IMR-90 (cell line): ENCODE measurements around the gene RMND5B. TPM values are rescaled to one million over a fixed set of nuclear protein-coding genes. Genes with fewer than 3 reads are reported as not detected.

ENCODE experiments used
- ATAC-seq: fragments of 200-7000 bp; cut with Tn5 transposase; 2 replicates; pipeline ENCODE4 v1.9.1; 2020; ENCODE audit warnings: low read depth, mild to moderate bottlenecking, moderate library complexity
- BruUV-seq: library from RNA; stranded (reverse); fragments of 400-500 nt; replicated peaks from 2 replicates; lab custom pipeline; 2021; lab: Mats Ljungman, UMichigan
- CTCF ChIA-PET: fragments of 300-600 bp; formaldehyde crosslinking; extraction: SDS; loops from one replicate; lab custom pipeline; 2021; ENCODE audit warnings: antibody characterized with exemption; lab: Yijun Ruan, JAX
- POLR2A ChIA-PET: fragments of 300-600 bp; sonication (Branson Sonifier 250); formaldehyde crosslinking; loops from one replicate; lab custom pipeline; 2022; ENCODE audit warnings: antibody characterized with exemption; ENCODE audit not compliant: unreplicated experiment; lab: Charles Lee
- DNase-seq: peaks from one replicate; pipeline ENCODE4 v3.0.0; 2013
- H2AFZ ChIP-seq: replicated peaks from 2 replicates; pipeline ENCODE3; 2013; ENCODE audit warnings: low read length, mild to moderate bottlenecking; ENCODE audit not compliant: poor library complexity
- H2AK5ac ChIP-seq: 2 replicates; pipeline ENCODE4 v1.6.1; 2013; ENCODE audit warnings: low read depth, low read length, inconsistent platforms
- H2AK9ac ChIP-seq: replicated peaks from 2 replicates; pipeline ENCODE3; 2013; ENCODE audit warnings: mild to moderate bottlenecking, low read depth, low read length, moderate library complexity; ENCODE audit not compliant: poor library complexity
- H2BK120ac ChIP-seq: 2 replicates; pipeline ENCODE4 v1.6.1; 2013; ENCODE audit warnings: low read depth, low read length, inconsistent platforms
- H2BK15ac ChIP-seq: 3 replicates; pipeline ENCODE4 v1.6.1; 2013; ENCODE audit warnings: low read depth, low read length, inconsistent platforms
- H2BK20ac ChIP-seq: 2 replicates; pipeline ENCODE4 v1.6.1; 2013; ENCODE audit warnings: low read depth, mild to moderate bottlenecking, inconsistent platforms, low read length, moderate library complexity
- H2BK5ac ChIP-seq: 2 replicates; pipeline ENCODE4 v1.6.1; 2013; ENCODE audit warnings: mild to moderate bottlenecking, low read depth, low read length, inconsistent platforms; ENCODE audit not compliant: poor library complexity, severe bottlenecking
- H3K14ac ChIP-seq: replicated peaks from 2 replicates; pipeline ENCODE4 v1.6.1; 2013; ENCODE audit warnings: low read depth, low read length, inconsistent platforms
- H3K18ac ChIP-seq: 2 replicates; pipeline ENCODE4 v1.6.1; 2013; ENCODE audit warnings: low read depth, low read length, control low read depth
- H3K23ac ChIP-seq: 2 replicates; pipeline ENCODE4 v1.6.1; 2013; ENCODE audit warnings: low read depth, low read length, inconsistent platforms
- H3K27ac ChIP-seq: 2 replicates; pipeline ENCODE4 v1.5.1; 2013; ENCODE audit warnings: mild to moderate bottlenecking, control low read depth, low read length; ENCODE audit not compliant: insufficient read depth
- H3K27me3 ChIP-seq: 2 replicates; pipeline ENCODE4 v1.6.1; 2013; ENCODE audit warnings: low read length; ENCODE audit not compliant: control insufficient read depth, insufficient read depth
- H3K36me3 ChIP-seq: 2 replicates; pipeline ENCODE4 v1.6.1; 2013; ENCODE audit warnings: low read length, mixed read lengths; ENCODE audit not compliant: control insufficient read depth, insufficient read depth
- H3K4ac ChIP-seq: 2 replicates; pipeline ENCODE4 v1.6.1; 2013; ENCODE audit warnings: low read depth, low read length, inconsistent platforms
- H3K4me1 ChIP-seq: 2 replicates; pipeline ENCODE4 v1.6.1; 2013; ENCODE audit warnings: low read length, mixed read lengths; ENCODE audit not compliant: control insufficient read depth, insufficient read depth
- H3K4me2 ChIP-seq: 2 replicates; pipeline ENCODE4 v1.6.1; 2013; ENCODE audit warnings: low read depth, mild to moderate bottlenecking, control low read depth, low read length, moderate library complexity
- H3K4me3 ChIP-seq: 2 replicates; pipeline ENCODE4 v1.5.1; 2013; ENCODE audit warnings: low read depth, mild to moderate bottlenecking, control low read depth, low read length, moderate library complexity; ENCODE audit not compliant: insufficient read depth
- H3K56ac ChIP-seq: 2 replicates; pipeline ENCODE4 v1.6.1; 2013; ENCODE audit warnings: low read length, inconsistent platforms; ENCODE audit not compliant: insufficient read depth; ENCODE audit errors: extremely low read depth
- H3K79me1 ChIP-seq, 2 experiments: 2 replicates each; pipeline ENCODE4 v1.6.1; 2013; ENCODE audit warnings: low read length in 2 of 2, inconsistent platforms in 1 of 2, low read depth in 1 of 2
- H3K9ac ChIP-seq: 2 replicates; pipeline ENCODE4 v1.6.1; 2013; ENCODE audit warnings: low read depth, low read length, control low read depth
- H3K9me1 ChIP-seq: 2 replicates; pipeline ENCODE4 v1.6.1; 2013; ENCODE audit warnings: low read length, inconsistent platforms; ENCODE audit not compliant: insufficient read depth
- H3K9me3 ChIP-seq: 2 replicates; pipeline ENCODE4 v1.6.1; 2013; ENCODE audit warnings: low read length; ENCODE audit not compliant: control insufficient read depth, insufficient read depth
- H4K20me1 ChIP-seq: 2 replicates; pipeline ENCODE4 v1.6.1; 2013; ENCODE audit warnings: low read length, inconsistent platforms; ENCODE audit not compliant: insufficient read depth
- H4K5ac ChIP-seq: 2 replicates; pipeline ENCODE4 v1.6.1; 2013; ENCODE audit warnings: mild to moderate bottlenecking, low read depth, low read length, control low read depth
- H4K8ac ChIP-seq, 2 experiments: 2 replicates each; pipeline ENCODE4 v1.6.1; 2013; ENCODE audit warnings: low read depth in 2 of 2, low read length in 2 of 2, control low read depth in 1 of 2, inconsistent platforms in 1 of 2
- H4K91ac ChIP-seq: 2 replicates; pipeline ENCODE4 v1.6.1; 2013; ENCODE audit warnings: low read depth, low read length, inconsistent platforms; ENCODE audit not compliant: insufficient read depth
- CEBPB ChIP-seq: IDR thresholded peaks from 2 replicates; pipeline ENCODE4 v1.6.1; 2012; ENCODE audit warnings: low read depth, low read length, improper control_type of control experiment
- CHD1 ChIP-seq: IDR thresholded peaks from 2 replicates; pipeline ENCODE4 v1.6.1; 2012; ENCODE audit warnings: low read depth, low read length, improper control_type of control experiment
- MAZ ChIP-seq: IDR thresholded peaks from 2 replicates; pipeline ENCODE4 v1.6.1; 2012; ENCODE audit warnings: low read depth, mild to moderate bottlenecking, low read length, improper control_type of control experiment, moderate library complexity, borderline replicate concordance
- POLR2A ChIP-seq: IDR thresholded peaks from 2 replicates; pipeline ENCODE4 v1.6.1; 2012; ENCODE audit warnings: mild to moderate bottlenecking, low read depth, low read length
- RAD21 ChIP-seq: IDR thresholded peaks from 2 replicates; pipeline ENCODE4 v1.6.1; 2012; ENCODE audit warnings: low read length, improper control_type of control experiment
- RCOR1 ChIP-seq: IDR thresholded peaks from 2 replicates; pipeline ENCODE4 v1.6.1; 2012; ENCODE audit warnings: mild to moderate bottlenecking, low read length, improper control_type of control experiment; ENCODE audit not compliant: insufficient replicate concordance
- WGBS, 2 experiments: methylation state at CpG; one replicate each; pipeline versions ENCODE4 v1.1.5 to v1.1.7; 2013; ENCODE audit warnings: missing lambda C conversion rate in 2 of 2; ENCODE audit not compliant: insufficient read length in 1 of 2; ENCODE audit errors: extremely low coverage in 2 of 2; 5-methylcytosine and 5-hydroxymethylcytosine counted together
- dilution Hi-C: fragments of 300-500 bp; cut with HindIII; formaldehyde crosslinking; loops from one replicate; pipeline ENCODE4 v1.14.3; 2018; ENCODE audit warnings: low sequenced_read_pairs; ENCODE audit not compliant: unreplicated experiment
- in situ Hi-C: fragments of 300-500 bp; cut with MboI; formaldehyde crosslinking; loops from 3 replicates; pipeline ENCODE4 v1.14.3; 2019; ENCODE audit warnings: low sequenced_read_pairs, inconsistent platforms, mixed read lengths
- intact Hi-C: fragments of 100-400 bp; cut with micrococcal nuclease; formaldehyde crosslinking; loops from 2 replicates; pipeline ENCODE4 v1.10.0; 2022
- polyA plus RNA-seq, 3 experiments: library from polyadenylated mRNA; depleted of rRNA; stranded (reverse); fragments of >200 nt; gene quantifications; 2 replicates each; pipeline ENCODE4 v1.2.3, GENCODE V29; 2012; ENCODE audit warnings: low replicate concordance in 1 of 3
- total RNA-seq: library from RNA; depleted of rRNA; stranded (reverse); fragments of >200 nt; gene quantifications from 2 replicates; pipeline ENCODE4 v1.2.3, GENCODE V29; 2012
- TF ChIP-seq, protein P1 (sequence below): conservative IDR thresholded peaks from 2 replicates; pipeline ENCODE4 v1.5.1; 2012; ENCODE audit warnings: mild to moderate bottlenecking, low read depth, low read length, improper control_type of control experiment

The RMND5B gene
- total and polyA plus RNA-seq, 2 of the 4 experiments (the other 2 are of a cell fraction): 14.0 to 19.5 TPM

- H3K4ac ChIP-seq: peak overlapping the region; percentile 49; the same call in 1 of the 2 replicates
- H3K23ac ChIP-seq: peak overlapping the region; percentile 48; the same call in 1 of the 2 replicates
- intact Hi-C loops: no loop called here
Measured at GRCh38 chr5:178152491-178153444, 22.0 kb downstream of the RMND5B start.

More at GRCh38 chr5:178152491-178153444, 22.0 kb downstream of the RMND5B start:
- Histone ChIP-seq H3K18ac (no peak overlapping the region), H3K27me3 (no peaks in the 10 kb centered on the region), H2BK20ac (no peak overlapping the region), H2AFZ (peak overlapping the region; percentile 26), H2AK5ac (peak overlapping the region; percentile 43; the same call in 1 of the 2 replicates), H3K4me2 (peak overlapping the region; percentile 91), H3K4me3 (peak overlapping the region; percentile 66), H2BK15ac (no peak overlapping the region), H4K20me1 (no peaks in the 10 kb centered on the region; the same call in 1 of the 2 replicates), H4K5ac (peak overlapping the region; percentile 19; the same call in 1 of the 2 replicates), H2AK9ac (peak overlapping the region; percentile 93), H3K27ac (no peak overlapping the region; the same call in 1 of the 2 replicates), H3K9ac (peak overlapping the region; percentile 65), H3K9me3 (no peaks in the 10 kb centered on the region), H3K36me3 (peaks cover 27% of the 10 kb centered on the region), H4K91ac (no peak overlapping the region), H2BK120ac (no peak overlapping the region), H3K9me1 (peaks cover 7% of the 10 kb centered on the region; the same call in 1 of the 2 replicates), H3K4me1 (peaks cover 7% of the 10 kb centered on the region), H3K79me1 (peaks cover 17 to 28% of the 10 kb centered on the region in 2 experiments), H3K56ac (peak overlapping the region; percentile 79), H2BK5ac (no peak overlapping the region), H3K14ac (0 out of 2 replicates have a peak overlapping the region, but pooled peaks have one; percentile 38), H4K8ac (peak overlapping the region; percentile 80 to 89; a peak in 3 of 4 replicates)
- BruUV-seq: no TSS peak
- DNase-seq (peak; percentile 12), ATAC-seq (no peak)
- dilution Hi-C loops: no loop called here
- ChIA-PET CTCF (interaction anchor here (1.1 to 1.2 kb wide), 2 partner anchors 75 to 546 kb away, joined by 3 read pairs; no protein-coding TSS in a partner anchor), POLR2A (no interaction called here)
- 35% methylated on average over 8 of the region's 31 CpGs; no CpG with 5 or more reads in 1 of the 2 experiments for WGBS, 2 experiments
- in situ Hi-C loops: loop anchor here (10.0 to 25.0 kb wide), 2 partner anchors 215 to 548 kb away; partner anchors contain the start of gene B4GALT7
- TF ChIP-seq POLR2A: no peak
- no peak for TF ChIP-seq MAZ
- no peak for TF ChIP-seq CHD1
- TF ChIP-seq RAD21: no peak
- no peak for TF ChIP-seq RCOR1
- TF ChIP-seq, protein P1, sequence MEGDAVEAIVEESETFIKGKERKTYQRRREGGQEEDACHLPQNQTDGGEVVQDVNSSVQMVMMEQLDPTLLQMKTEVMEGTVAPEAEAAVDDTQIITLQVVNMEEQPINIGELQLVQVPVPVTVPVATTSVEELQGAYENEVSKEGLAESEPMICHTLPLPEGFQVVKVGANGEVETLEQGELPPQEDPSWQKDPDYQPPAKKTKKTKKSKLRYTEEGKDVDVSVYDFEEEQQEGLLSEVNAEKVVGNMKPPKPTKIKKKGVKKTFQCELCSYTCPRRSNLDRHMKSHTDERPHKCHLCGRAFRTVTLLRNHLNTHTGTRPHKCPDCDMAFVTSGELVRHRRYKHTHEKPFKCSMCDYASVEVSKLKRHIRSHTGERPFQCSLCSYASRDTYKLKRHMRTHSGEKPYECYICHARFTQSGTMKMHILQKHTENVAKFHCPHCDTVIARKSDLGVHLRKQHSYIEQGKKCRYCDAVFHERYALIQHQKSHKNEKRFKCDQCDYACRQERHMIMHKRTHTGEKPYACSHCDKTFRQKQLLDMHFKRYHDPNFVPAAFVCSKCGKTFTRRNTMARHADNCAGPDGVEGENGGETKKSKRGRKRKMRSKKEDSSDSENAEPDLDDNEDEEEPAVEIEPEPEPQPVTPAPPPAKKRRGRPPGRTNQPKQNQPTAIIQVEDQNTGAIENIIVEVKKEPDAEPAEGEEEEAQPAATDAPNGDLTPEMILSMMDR: no peak
- no peak for TF ChIP-seq CEBPB
